Endothelial cell of umbilical vein (primary cell): Measurements from ENCODE around the gene C1QTNF8. TPM values are rescaled to one million over a fixed set of nuclear protein-coding genes. Genes with fewer than 3 reads are reported as not detected.

Experiments
- BruUV-seq: library from RNA; stranded (reverse); fragments of 400-500 nt; replicated peaks from 2 replicates; lab custom pipeline; 2021; lab: Mats Ljungman, UMichigan
- CTCF ChIA-PET: fragments of 300-600, 350-600 bp; sonication (Branson Sonifier 250); formaldehyde crosslinking; loops from one replicate; lab custom pipeline; 2021; ENCODE audit warnings: antibody characterized with exemption, inconsistent platforms; lab: Charles Lee
- POLR2A ChIA-PET: fragments of 300-600, 350-600 bp; sonication (Branson Sonifier 250); formaldehyde crosslinking; loops from one replicate; lab custom pipeline; 2021; ENCODE audit warnings: antibody characterized with exemption, inconsistent platforms; lab: Charles Lee
- DNase-seq: peaks from one replicate; pipeline ENCODE4 v3.0.0-alpha.2; 2011; ENCODE audit warnings: low read depth, low spot score
- FAIRE-seq: peaks from 2 replicates; lab custom pipeline; 2011; peaks lifted over from hg19 to GRCh38; lab: Jason Lieb, UNC
- H2AFZ ChIP-seq: 2 replicates; pipeline ENCODE4 v1.6.0; 2012; ENCODE audit warnings: low read depth, low read length, control low read depth, inconsistent platforms
- H3K27ac ChIP-seq: 2 replicates; pipeline ENCODE4 v1.5.1; 2011; ENCODE audit warnings: low read depth, mild to moderate bottlenecking, control low read depth, low read length, moderate library complexity; ENCODE audit not compliant: insufficient read depth
- H3K27me3 ChIP-seq, 2 experiments: 2 replicates each; pipeline versions ENCODE4 v1.6.0 to v1.6.1; 2011; ENCODE audit warnings: low read length in 2 of 2, mixed read lengths in 1 of 2; ENCODE audit not compliant: control insufficient read depth in 2 of 2, insufficient read depth in 2 of 2
- H3K36me3 ChIP-seq, 2 experiments: 2 replicates in 1 of 2; 3 replicates in 1 of 2; pipeline ENCODE4 v1.5.1; 2011; ENCODE audit warnings: low read length in 2 of 2, mild to moderate bottlenecking in 1 of 2, moderate library complexity in 1 of 2; ENCODE audit not compliant: control insufficient read depth in 2 of 2, insufficient read depth in 2 of 2; ENCODE audit errors: extremely low read depth in 1 of 2
- H3K4me1 ChIP-seq: 3 replicates; pipeline ENCODE4 v1.5.1; 2011; ENCODE audit warnings: mild to moderate bottlenecking, low read length; ENCODE audit not compliant: control insufficient read depth, insufficient read depth; ENCODE audit errors: extremely low read depth
- H3K4me2 ChIP-seq: 2 replicates; pipeline ENCODE4 v1.6.1; 2011; ENCODE audit warnings: low read length, control low read depth, mixed read lengths; ENCODE audit not compliant: insufficient read depth
- H3K4me3 ChIP-seq, 3 experiments: fragments of 200-600 bp in 1 of 3; sonication (generic), shearing (Covaris generic) in 1 of 3; replicated peaks in 1 of 3; 2 replicates each; pipeline ENCODE4 v1.5.1; 2011 to 2016; ENCODE audit warnings: control low read depth in 3 of 3, low read length in 3 of 3, mild to moderate bottlenecking in 2 of 3, inconsistent platforms in 1 of 3, low read depth in 1 of 3, moderate library complexity in 1 of 3; ENCODE audit not compliant: insufficient read depth in 1 of 3
- H3K79me2 ChIP-seq: 2 replicates; pipeline ENCODE4 v1.6.0; 2012; ENCODE audit warnings: low read length, inconsistent platforms; ENCODE audit not compliant: control insufficient read depth, insufficient read depth
- H3K9ac ChIP-seq: replicated peaks from 2 replicates; pipeline ENCODE3; 2011; ENCODE audit warnings: low read length, control low read depth; ENCODE audit not compliant: insufficient read depth; ENCODE audit errors: extremely low read depth
- H3K9me1 ChIP-seq: replicated peaks from 3 replicates; pipeline ENCODE4 v1.6.0; 2011; ENCODE audit warnings: mild to moderate bottlenecking, low read length; ENCODE audit not compliant: control insufficient read depth, insufficient read depth; ENCODE audit errors: extremely low read depth
- H3K9me3 ChIP-seq: replicated peaks from 2 replicates; pipeline ENCODE4 v1.5.1; 2012; ENCODE audit warnings: low read length, inconsistent platforms; ENCODE audit not compliant: control insufficient read depth, insufficient read depth
- H4K20me1 ChIP-seq: replicated peaks from 2 replicates; pipeline ENCODE3; 2011; ENCODE audit warnings: mild to moderate bottlenecking, low read length; ENCODE audit not compliant: control insufficient read depth, insufficient read depth; ENCODE audit errors: extremely low read depth
- CTCF ChIP-seq, 2 donors: IDR thresholded peaks; 1 replicate in 1 of 2; 2 replicates in 1 of 2; pipeline ENCODE4 v1.5.1; 2011; ENCODE audit warnings: low read length in 2 of 2, mild to moderate bottlenecking in 2 of 2, moderate library complexity in 2 of 2, control low read depth in 1 of 2, inconsistent platforms in 1 of 2, low read depth in 1 of 2; ENCODE audit not compliant: insufficient read depth in 1 of 2; ENCODE audit errors: extremely low read depth in 1 of 2
- EZH2 ChIP-seq: IDR thresholded peaks from 2 replicates; pipeline ENCODE4 v1.6.1; 2012; ENCODE audit warnings: borderline replicate concordance, low read depth, mild to moderate bottlenecking, moderate library complexity, low read length, inconsistent platforms; ENCODE audit not compliant: severe bottlenecking
- FOS ChIP-seq: IDR thresholded peaks from 2 replicates; pipeline ENCODE4 v1.6.1; 2011; ENCODE audit warnings: mild to moderate bottlenecking, low read length, moderate library complexity, borderline replicate concordance; ENCODE audit not compliant: insufficient read depth
- GATA2 ChIP-seq: IDR thresholded peaks from 2 replicates; pipeline ENCODE4 v1.7.0; 2011; ENCODE audit warnings: low read depth, mild to moderate bottlenecking, moderate library complexity, mixed read lengths, low read length; ENCODE audit not compliant: insufficient read length, insufficient read depth
- JUN ChIP-seq: IDR thresholded peaks from 2 replicates; pipeline ENCODE4 v1.6.1; 2011; ENCODE audit warnings: borderline replicate concordance, low read depth; ENCODE audit not compliant: insufficient read length, insufficient read depth
- MAX ChIP-seq: IDR thresholded peaks from 2 replicates; pipeline ENCODE4 v1.6.1; 2011; ENCODE audit not compliant: insufficient read depth, insufficient read length
- MYC ChIP-seq: IDR thresholded peaks from one replicate; pipeline ENCODE4 v1.6.1; 2011; ENCODE audit warnings: mild to moderate bottlenecking, low read depth, low read length
- POLR2A ChIP-seq: IDR thresholded peaks from 2 replicates; pipeline ENCODE4 v1.6.1; 2012; ENCODE audit warnings: low read depth, mild to moderate bottlenecking, control low read depth, low read length
- POLR2AphosphoS5 ChIP-seq: IDR thresholded peaks from 2 replicates; pipeline ENCODE4 v1.6.1; 2012; ENCODE audit warnings: low read depth, mild to moderate bottlenecking, control low read depth, low read length, moderate library complexity; ENCODE audit not compliant: insufficient read depth
- dilution Hi-C: fragments of 300-500 bp; cut with MboI; formaldehyde crosslinking; loops from one replicate; pipeline ENCODE4 v1.15.0; 2019; ENCODE audit warnings: low sequenced_read_pairs; ENCODE audit not compliant: extremely low pct_ligation_motif_present
- intact Hi-C: fragments of 100-400 bp; cut with micrococcal nuclease; formaldehyde crosslinking; loops from one replicate; pipeline ENCODE4 v1.10.0; 2022
- polyA plus RNA-seq, 4 experiments: library from polyadenylated mRNA; depleted of rRNA in 3 of 4; stranded (reverse) in 3 of 4; unstranded in 1 of 4; fragments of >200 nt; gene quantifications; 2 replicates each; pipeline versions ENCODE4 v1.2.1 to v1.2.3, GENCODE V29; 2011 to 2012; ENCODE audit warnings: missing spikeins in 1 of 4
- total RNA-seq: library from RNA; stranded (reverse); gene quantifications from 2 replicates; pipeline ENCODE4 v1.2.3, GENCODE V29; 2021

The C1QTNF8 gene
- total and polyA plus RNA-seq, 2 donors (not counting 3 experiments of a cell fraction or from before 2014, with no cell fraction given): not detected

GRCh38 chr16:1108299-1109252, 12.5 kb upstream of the C1QTNF8 start:
- Histone ChIP-seq H3K27ac (no peak overlapping the region), H3K4me1 (no peaks in the 10 kb centered on the region), H3K27me3 (no peaks in the 10 kb centered on the region), H3K4me3 (no peak overlapping the region), H3K9me1 (no peaks in the 10 kb centered on the region), H3K36me3 (no peaks in the 10 kb centered on the region), H3K9ac (no peak overlapping the region), H3K4me2 (no peak overlapping the region), H3K9me3 (no peaks in the 10 kb centered on the region), H4K20me1 (no peaks in the 10 kb centered on the region), H3K79me2 (no peaks in the 10 kb centered on the region), H2AFZ (no peak overlapping the region)
- intact Hi-C loops (no loop called here), dilution Hi-C loops (no loop called here)
- no TSS peak for BruUV-seq
- ChIA-PET CTCF (interaction anchor here (2.2 kb wide), 1 partner anchor 51 kb away, joined by 9 read pairs; no protein-coding TSS in a partner anchor), POLR2A (no interaction called here)
- no peak for DNase-seq
- TF ChIP-seq CTCF (IDR thresholded peaks at IDR 0.05; ENCODE audit: extremely low read depth in 1 of 2, insufficient read depth in 1 of 2, low read depth in 1 of 2, low read length in 2 of 2): no peak
- TF ChIP-seq GATA2: no peak
- TF ChIP-seq FOS: no peak
- TF ChIP-seq EZH2: no peak
- no peak for TF ChIP-seq MYC
- no peak for TF ChIP-seq MAX
- TF ChIP-seq POLR2A: no peak
- no peak for TF ChIP-seq JUN
- no peak for TF ChIP-seq POLR2AphosphoS5
- no peak for FAIRE-seq
